Stomach (tissue), 9 donors: ENCODE results near the gene OMA1. TPM values are rescaled to one million over a fixed set of nuclear protein-coding genes. Genes with fewer than 3 reads are reported as not detected.

Experiments
- DNase-seq, 2 donors: peaks; one replicate each; pipeline versions ENCODE4 v3.0.0 to v3.0.0-alpha.2; 2013 to 2019
- H3K27ac ChIP-seq, 5 donors: fragments of 200-600 bp in 4 of 5; sonication (generic) in 4 of 5; one replicate each; pipeline ENCODE4 v1.5.1; 2013 to 2019; ENCODE audit warnings: mild to moderate bottlenecking in 1 of 5, moderate library complexity in 1 of 5
- H3K27me3 ChIP-seq, 3 donors: fragments of 200-600 bp; sonication (generic); one replicate each; pipeline ENCODE4 v1.5.1; 2017 to 2019; ENCODE audit warnings: mixed run types in 1 of 3
- H3K36me3 ChIP-seq, 4 donors: fragments of 200-600 bp; sonication (generic); 1 replicate in 3 of 4; 2 replicates in 1 of 4; pipeline ENCODE4 v1.5.1; 2016 to 2019
- H3K4me1 ChIP-seq, 4 donors: fragments of 200-600 bp; sonication (generic); one replicate each; pipeline ENCODE4 v1.5.1; 2016 to 2019
- H3K4me3 ChIP-seq, 4 donors: fragments of 200-600 bp; sonication (generic) in 3 of 4; one replicate each; pipeline ENCODE4 v1.5.1; 2016 to 2019; ENCODE audit warnings: mild to moderate bottlenecking in 1 of 4
- H3K9me3 ChIP-seq, 4 donors: fragments of 200-600 bp; sonication (generic); one replicate each; pipeline ENCODE4 v1.5.1; 2016 to 2019
- CTCF ChIP-seq, 7 experiments: fragments of 450-650 bp in 4 of 7; fragments of 200-600 bp in 3 of 7; sonication (generic) in 3 of 7; IDR thresholded peaks; one replicate each; pipeline ENCODE4 v1.5.1; 2016 to 2019; ENCODE audit warnings: antibody characterized with exemption in 7 of 7, control low read depth in 2 of 7, mild to moderate bottlenecking in 1 of 7
- EP300 ChIP-seq: sonication (generic); formaldehyde crosslinking; IDR thresholded peaks from one replicate; pipeline ENCODE4 v1.6.1; 2017; ENCODE audit warnings: antibody characterized with exemption
- POLR2A ChIP-seq, 4 donors: fragments of 450-650 bp; IDR thresholded peaks; one replicate each; pipeline ENCODE4 v1.6.1; 2016; ENCODE audit warnings: antibody characterized with exemption in 4 of 4, control low read depth in 2 of 4, mild to moderate bottlenecking in 1 of 4, moderate library complexity in 1 of 4
- POLR2AphosphoS5 ChIP-seq, 3 donors: sonication (generic); formaldehyde crosslinking; IDR thresholded peaks; one replicate each; pipeline ENCODE4 v1.6.1; 2016; ENCODE audit warnings: antibody characterized with exemption in 3 of 3
- WGBS, 5 donors: extraction: QIAGEN DNeasy Blood & Tissue Kit in 3 of 5; methylation state at CpG; one replicate each; pipeline versions ENCODE4 v1.1.5 to v1.1.7; 2013 to 2018; 5-methylcytosine and 5-hydroxymethylcytosine counted together
- intact Hi-C: fragments of 100-400 bp; cut with DNase I; formaldehyde crosslinking; loops from one replicate; pipeline ENCODE4 v1.15.1; 2023; ENCODE audit warnings: low total_unique reads
- polyA plus RNA-seq, 3 donors: library from polyadenylated mRNA; stranded (reverse); fragments of 200-250 nt; gene quantifications; one replicate each; pipeline ENCODE4 v1.2.3, GENCODE V29; 2013
- total RNA-seq, 5 donors: library from RNA; depleted of rRNA; stranded (reverse); fragments of >200 nt; gene quantifications; one replicate each; pipeline versions ENCODE4 v1.1.0 to v1.2.3, GENCODE V29; 2014 to 2016
- donor health status: healthy with polysubstance abuse.
- donor health status: Bipolar disorder and iron deficiency.
- donor health status: healthy.

The OMA1 gene
- total and polyA plus RNA-seq, 8 donors, result 5.8 to 55.8 (median 19.7) TPM

GRCh38 chr1:58460469-58460868 is 86.1 kb downstream of the OMA1 start:
- TF ChIP-seq POLR2AphosphoS5 (IDR thresholded peaks at IDR 0.05) (no peak), CTCF (IDR thresholded peaks at IDR 0.05) (no peak)
- no peak for DNase-seq
- Histone ChIP-seq H3K27ac (no peak overlapping the region), H3K27me3 (no peaks in the 10 kb centered on the region), H3K4me3 (no peak overlapping the region), H3K9me3 (peaks cover 0 to 10% (median 3%) of the 10 kb centered on the region in 4 donors), H3K36me3 (peaks cover 0 to 17% (median 0%) of the 10 kb centered on the region in 4 donors), H3K4me1 (peaks cover 0 to 5% (median 0%) of the 10 kb centered on the region in 4 donors)
- intact Hi-C loops, result no loop called here
- 43 to 55% (median 49%) methylated on average over 2 of the region's 2 CpGs for WGBS, 5 donors

GRCh38 chr1:58459911-58460310 is 86.6 kb downstream of the OMA1 start:
- no peak overlapping the region for H3K27ac ChIP-seq
- H3K27me3 ChIP-seq, result no peaks in the 10 kb centered on the region
- no peak for TF ChIP-seq POLR2AphosphoS5 (IDR thresholded peaks at IDR 0.05)
- H3K9me3 ChIP-seq, result peaks cover 0 to 10% (median 3%) of the 10 kb centered on the region in 4 donors
- 77 to 93% (median 83%) methylated on average over 1 of the region's 1 CpG for WGBS, 5 donors
- peaks cover 0 to 5% (median 0%) of the 10 kb centered on the region in 4 donors for H3K4me1 ChIP-seq
- H3K4me3 ChIP-seq, result no peak overlapping the region
- intact Hi-C loops, result no loop called here
- peaks cover 0 to 17% (median 0%) of the 10 kb centered on the region in 4 donors for H3K36me3 ChIP-seq
- no peak for DNase-seq

- Histone ChIP-seq H3K36me3 (peaks cover 0 to 6% (median 0%) of the 10 kb centered on the region in 4 donors), H3K9me3 (peaks cover 0 to 10% (median 3%) of the 10 kb centered on the region in 4 donors), H3K27me3 (no peaks in the 10 kb centered on the region), H3K4me1 (peaks cover 0 to 5% (median 0%) of the 10 kb centered on the region in 4 donors), H3K4me3 (no peak overlapping the region), H3K27ac (no peak overlapping the region)
- no peak for DNase-seq
- TF ChIP-seq POLR2A (IDR thresholded peaks at IDR 0.05) (no peak), POLR2AphosphoS5 (IDR thresholded peaks at IDR 0.05) (no peak), EP300 (no peak)
- intact Hi-C loops, result no loop called here
- 63 to 73% (median 63%) methylated on average over 11 of the region's 11 CpGs for WGBS, 5 donors
Measured at GRCh38 chr1:58457023-58457635, 89.4 kb downstream of the OMA1 start.

- TF ChIP-seq POLR2A (IDR thresholded peaks at IDR 0.05), result no peak
- TF ChIP-seq CTCF (IDR thresholded peaks at IDR 0.05), result no peak
- no peak for TF ChIP-seq POLR2AphosphoS5 (IDR thresholded peaks at IDR 0.05)
- no peak for TF ChIP-seq EP300
- no peak for DNase-seq
- no peak overlapping the region for H3K4me3 ChIP-seq
- H3K27ac ChIP-seq, result no peak overlapping the region
- H3K36me3 ChIP-seq, result peaks cover 0 to 6% (median 0%) of the 10 kb centered on the region in 4 donors
- H3K4me1 ChIP-seq, result peaks cover 0 to 5% (median 0%) of the 10 kb centered on the region in 4 donors
- peaks cover 0 to 10% (median 3%) of the 10 kb centered on the region in 4 donors for H3K9me3 ChIP-seq
- 68 to 87% (median 76%) methylated on average over 3 of the region's 3 CpGs for WGBS, 5 donors
- H3K27me3 ChIP-seq, result no peaks in the 10 kb centered on the region
- intact Hi-C loops, result no loop called here
Measured at GRCh38 chr1:58456470-58456869, 90.1 kb downstream of the OMA1 start.

GRCh38 chr1:58454807-58455206 is 91.7 kb downstream of the OMA1 start:
- intact Hi-C loops, result no loop called here
- Histone ChIP-seq H3K27me3 (no peaks in the 10 kb centered on the region), H3K36me3 (peaks cover 0 to 6% (median 0%) of the 10 kb centered on the region in 4 donors), H3K27ac (no peak overlapping the region), H3K4me3 (no peak overlapping the region), H3K9me3 (peaks cover 0 to 8% (median 3%) of the 10 kb centered on the region in 4 donors), H3K4me1 (peaks cover 0 to 5% (median 0%) of the 10 kb centered on the region in 4 donors)
- TF ChIP-seq EP300 (no peak), POLR2AphosphoS5 (IDR thresholded peaks at IDR 0.05) (no peak), CTCF (IDR thresholded peaks at IDR 0.05) (no peak), POLR2A (IDR thresholded peaks at IDR 0.05) (no peak)
- DNase-seq, result no peak
- 76 to 89% (median 78%) methylated on average over 6 of the region's 6 CpGs for WGBS, 5 donors
